Pancreas (tissue), 10 donors: Measurements from ENCODE around the gene ITPKA. TPM values are rescaled to one million over a fixed set of nuclear protein-coding genes. Genes with fewer than 3 reads are reported as not detected.

ENCODE experiments used
- ATAC-seq, 4 donors: fragments of 200-7000 bp; cut with Tn5 transposase; one replicate each; pipeline versions ENCODE4 v1.8.0 to v1.9.1; 2020; ENCODE audit warnings: mild to moderate bottlenecking in 4 of 4, moderate library complexity in 4 of 4
- DNase-seq, 6 donors: peaks; one replicate each; pipeline ENCODE4 v3.0.0-alpha.2; 2020
- FAIRE-seq: peaks from 2 replicates; lab custom pipeline; 2012; peaks lifted over from hg19 to GRCh38; lab: Jason Lieb, UNC
- H3K27ac ChIP-seq, 4 donors: fragments of 200-600 bp; sonication (generic); 1 replicate in 3 of 4; 2 replicates in 1 of 4; pipeline versions ENCODE4 v1.5.0 to v1.8.0; 2020
- H3K27me3 ChIP-seq, 4 donors: fragments of 200-600 bp; one replicate each; pipeline ENCODE4 v1.8.0; 2021
- H3K36me3 ChIP-seq, 3 donors: fragments of 200-600 bp; sonication (generic) in 1 of 3; one replicate each; pipeline versions ENCODE4 v1.5.0 to v1.8.0; 2020 to 2021
- H3K4me1 ChIP-seq, 3 donors: fragments of 200-600 bp; one replicate each; pipeline ENCODE4 v1.8.0; 2021
- H3K4me3 ChIP-seq, 4 donors: fragments of 200-600 bp; sonication (generic) in 2 of 4; one replicate each; pipeline versions ENCODE4 v1.5.0 to v1.8.0; 2020 to 2021
- H3K9me3 ChIP-seq, 4 donors: fragments of 200-600 bp; one replicate each; pipeline ENCODE4 v1.8.0; 2021
- WGBS, 2 donors: extraction: QIAGEN DNeasy Blood & Tissue Kit; methylation state at CpG; one replicate each; pipeline ENCODE4 v1.1.7; 2013; 5-methylcytosine and 5-hydroxymethylcytosine counted together
- intact Hi-C, 3 donors: fragments of 100-400 bp; cut with DNase I; formaldehyde crosslinking; loops; one replicate each; pipeline versions ENCODE4 v1.11.1 to v1.14.2; 2022
- polyA plus RNA-seq, 2 donors: library from polyadenylated mRNA; stranded (reverse); fragments of 200-250 nt; gene quantifications; one replicate each; pipeline ENCODE4 v1.2.3, GENCODE V29; 2013
- total RNA-seq, 6 donors: library from RNA; stranded (reverse); fragmentation: NEBNext Ultra II Directional in 4 of 6; extraction: Animal tissue kit (Norgen Biotek cat#: 25700) in 4 of 6; gene quantifications; one replicate each; pipeline versions ENCODE4 v1.2.1 to v1.2.4, GENCODE V29; 2021 to 2023
- TF ChIP-seq, protein P1 (sequence below), 4 donors: fragments of 200-600 bp; sonication (generic) in 3 of 4; IDR thresholded peaks; one replicate each; pipeline versions ENCODE4 v1.5.0 to v1.8.0; 2021; ENCODE audit warnings: antibody characterized with exemption in 4 of 4
- donor health status: healthy with polysubstance abuse.
- donor health status: DM: no; HTN: no; CAD: no; lungs with moderate emphysema.
- donor health status: DM: no; HTN: no; CAD: no.
- donor health status: control.
- donor health status: control.
- donor health status: Bipolar disorder and iron deficiency.
- donor health status: DM: yes; HTN: yes; CAD: no.
- donor health status: DM: no; HTN: no; CAD: no.
- donor health status: DM: no; HTN: no; CAD: no.
- donor health status: DM: yes; HTN: yes; CAD: no.

Gene ITPKA
- total and polyA plus RNA-seq, 8 donors = 0.64 to 2.8 (median 1.1) TPM

DNA sequence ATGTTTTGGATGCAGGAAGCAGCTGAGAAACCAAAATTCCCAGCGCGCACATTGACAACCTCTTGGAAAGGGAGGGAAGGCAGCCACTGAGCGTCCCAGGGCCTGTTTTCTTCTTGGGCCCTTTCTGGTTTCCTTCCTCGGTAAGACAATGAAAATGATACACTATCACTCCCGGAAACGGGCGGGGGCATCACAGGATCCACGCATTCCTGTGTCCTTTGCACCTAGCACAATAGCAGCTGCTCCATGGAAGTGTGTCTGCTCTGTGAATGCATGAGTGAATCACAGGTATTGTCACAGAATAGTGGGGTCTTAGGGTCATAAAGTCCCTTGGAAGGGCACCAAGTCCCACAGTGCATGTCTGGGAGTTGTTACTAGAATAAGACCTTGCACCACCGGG lies 6.3 kb upstream of the ITPKA start:
- 78 to 88% methylated on average over 9 of the region's 9 CpGs for WGBS, 2 donors
- no peaks in the 10 kb centered on the region for H3K9me3 ChIP-seq
- no peak overlapping the region for H3K4me3 ChIP-seq
- TF ChIP-seq, protein P1, sequence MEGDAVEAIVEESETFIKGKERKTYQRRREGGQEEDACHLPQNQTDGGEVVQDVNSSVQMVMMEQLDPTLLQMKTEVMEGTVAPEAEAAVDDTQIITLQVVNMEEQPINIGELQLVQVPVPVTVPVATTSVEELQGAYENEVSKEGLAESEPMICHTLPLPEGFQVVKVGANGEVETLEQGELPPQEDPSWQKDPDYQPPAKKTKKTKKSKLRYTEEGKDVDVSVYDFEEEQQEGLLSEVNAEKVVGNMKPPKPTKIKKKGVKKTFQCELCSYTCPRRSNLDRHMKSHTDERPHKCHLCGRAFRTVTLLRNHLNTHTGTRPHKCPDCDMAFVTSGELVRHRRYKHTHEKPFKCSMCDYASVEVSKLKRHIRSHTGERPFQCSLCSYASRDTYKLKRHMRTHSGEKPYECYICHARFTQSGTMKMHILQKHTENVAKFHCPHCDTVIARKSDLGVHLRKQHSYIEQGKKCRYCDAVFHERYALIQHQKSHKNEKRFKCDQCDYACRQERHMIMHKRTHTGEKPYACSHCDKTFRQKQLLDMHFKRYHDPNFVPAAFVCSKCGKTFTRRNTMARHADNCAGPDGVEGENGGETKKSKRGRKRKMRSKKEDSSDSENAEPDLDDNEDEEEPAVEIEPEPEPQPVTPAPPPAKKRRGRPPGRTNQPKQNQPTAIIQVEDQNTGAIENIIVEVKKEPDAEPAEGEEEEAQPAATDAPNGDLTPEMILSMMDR (IDR thresholded peaks at IDR 0.05) = no peak
- ATAC-seq (no peak), FAIRE-seq (no peak), DNase-seq (no peak)
- no peaks in the 10 kb centered on the region for H3K27me3 ChIP-seq
- peaks cover 0 to 3% (median 0%) of the 10 kb centered on the region in 3 donors for H3K36me3 ChIP-seq
- peaks cover 0 to under 1% (median 0%) of the 10 kb centered on the region in 3 donors for H3K4me1 ChIP-seq
- intact Hi-C loops = no loop called here
- no peak overlapping the region for H3K27ac ChIP-seq

DNA sequence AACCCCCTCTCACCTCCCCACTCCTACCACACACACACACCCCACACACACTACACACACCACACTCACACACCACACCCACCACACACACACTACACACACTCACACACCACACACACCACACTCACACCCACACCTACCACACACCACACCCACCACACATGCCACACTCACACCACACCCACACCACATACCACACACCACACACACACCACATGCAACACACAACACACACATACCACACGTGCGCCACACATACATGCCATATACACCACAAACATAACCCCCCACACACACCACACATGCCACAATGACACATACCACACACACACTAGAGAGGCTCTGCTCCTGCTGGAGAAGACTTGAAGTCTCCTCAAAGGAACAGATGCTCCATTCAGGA lies 5.9 kb upstream of the ITPKA start:
- Histone ChIP-seq H3K36me3 (no peaks in the 10 kb centered on the region), H3K27me3 (no peaks in the 10 kb centered on the region), H3K4me1 (peaks cover 0 to 5% (median 4%) of the 10 kb centered on the region in 3 donors), H3K27ac (no peak overlapping the region), H3K4me3 (no peak overlapping the region), H3K9me3 (no peaks in the 10 kb centered on the region)
- DNase-seq (no peak), ATAC-seq (no peak), FAIRE-seq (no peak)
- 85 to 87% methylated on average over 2 of the region's 2 CpGs for WGBS, 2 donors
- intact Hi-C loops = no loop called here
- TF ChIP-seq, protein P1 (IDR thresholded peaks at IDR 0.05) = no peak

DNA sequence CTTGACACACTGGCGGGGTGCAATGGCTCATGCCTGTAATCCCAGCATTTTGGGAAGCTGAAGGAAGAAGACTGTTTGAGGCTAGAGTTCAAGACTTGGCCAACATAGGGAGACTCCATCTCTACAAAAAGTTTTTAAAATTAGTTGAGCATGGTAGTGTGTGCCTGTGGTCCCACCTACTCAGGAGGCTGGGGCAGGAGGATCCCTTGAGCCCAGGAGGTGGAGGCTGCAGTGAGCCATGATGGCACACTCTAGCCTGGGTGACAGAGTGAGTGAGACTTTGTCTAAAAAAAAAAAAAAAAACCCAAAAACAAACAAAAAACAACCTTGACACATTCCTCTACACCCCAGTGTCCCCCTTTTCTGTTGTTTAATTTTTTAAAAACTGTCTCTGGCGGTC lies 4.0 kb upstream of the ITPKA start:
- intact Hi-C loops = no loop called here
- H3K4me1 ChIP-seq = peaks cover 0 to 8% (median 5%) of the 10 kb centered on the region in 3 donors
- H3K36me3 ChIP-seq = no peaks in the 10 kb centered on the region
- no peaks in the 10 kb centered on the region for H3K27me3 ChIP-seq
- H3K4me3 ChIP-seq = no peak overlapping the region
- 99 to 100% methylated on average over 2 of the region's 2 CpGs for WGBS, 2 donors
- H3K27ac ChIP-seq = no peak overlapping the region
- no peak for FAIRE-seq
- no peak for ATAC-seq
- DNase-seq = no peak
- H3K9me3 ChIP-seq = no peaks in the 10 kb centered on the region
- TF ChIP-seq, protein P1 (IDR thresholded peaks at IDR 0.05) = no peak

DNA sequence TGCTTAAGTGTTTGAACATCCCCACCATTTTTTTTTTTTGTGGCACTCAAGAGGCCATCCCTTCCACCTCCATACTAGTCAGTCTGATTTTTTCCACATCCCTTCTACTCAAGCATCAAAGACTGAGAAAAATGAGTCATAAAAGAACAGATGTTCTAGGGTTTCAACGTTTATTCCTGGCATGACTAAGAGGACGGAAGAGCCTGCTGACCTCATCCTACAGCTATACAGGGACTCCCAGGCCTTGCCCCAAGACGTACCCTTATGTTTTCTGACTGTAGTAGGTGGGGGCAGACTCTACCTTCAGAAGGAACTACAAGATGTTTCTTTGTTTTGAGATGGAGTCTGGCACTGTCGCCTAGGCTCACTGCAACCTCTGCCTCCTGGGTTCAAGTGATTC lies 3.3 kb upstream of the ITPKA start:
- WGBS, 2 donors = 63 to 69% methylated on average over 4 of the region's 4 CpGs
- intact Hi-C loops = no loop called here
- DNase-seq (no peak), FAIRE-seq (no peak), ATAC-seq (no peak)
- H3K4me1 ChIP-seq = peaks cover 0 to 8% (median 5%) of the 10 kb centered on the region in 3 donors
- H3K27ac ChIP-seq = no peak overlapping the region
- no peak overlapping the region for H3K4me3 ChIP-seq
- H3K36me3 ChIP-seq = no peaks in the 10 kb centered on the region
- TF ChIP-seq, protein P1 (IDR thresholded peaks at IDR 0.05) = no peak
- H3K9me3 ChIP-seq = no peaks in the 10 kb centered on the region
- H3K27me3 ChIP-seq = no peaks in the 10 kb centered on the region

DNA sequence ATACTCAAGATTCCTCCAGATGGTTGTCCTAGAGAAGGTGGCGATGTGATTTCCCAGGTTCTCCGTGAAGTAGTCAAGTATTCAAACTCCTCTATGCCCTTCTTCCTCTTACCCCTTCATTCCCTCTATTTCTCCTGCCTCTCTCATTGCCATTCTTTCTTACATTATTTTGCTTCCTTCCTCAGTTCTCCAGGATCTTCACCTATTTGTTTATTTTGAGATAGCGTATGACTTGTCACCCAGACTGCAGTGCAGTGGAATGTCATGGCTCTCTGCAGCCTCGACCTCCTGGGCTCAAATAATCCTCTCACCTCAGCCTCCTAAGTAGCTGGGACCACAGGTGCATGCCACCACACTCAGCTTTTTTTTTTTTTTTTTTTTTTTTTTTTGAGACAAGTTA lies 1.8 kb upstream of the ITPKA start:
- intact Hi-C loops = no loop called here
- H3K27me3 ChIP-seq = no peaks in the 10 kb centered on the region
- H3K4me1 ChIP-seq = peaks cover 0 to 12% (median 8%) of the 10 kb centered on the region in 3 donors
- ATAC-seq (no peak), FAIRE-seq (no peak), DNase-seq (no peak)
- TF ChIP-seq, protein P1 (IDR thresholded peaks at IDR 0.05) = no peak
- no peak overlapping the region for H3K27ac ChIP-seq
- no peaks in the 10 kb centered on the region for H3K36me3 ChIP-seq
- H3K9me3 ChIP-seq = no peaks in the 10 kb centered on the region
- WGBS, 2 donors = 85 to 91% methylated on average over 4 of the region's 4 CpGs
- H3K4me3 ChIP-seq = no peak overlapping the region
